GM12878 (cell line): ENCODE results near the gene MAPKAPK3. TPM values are rescaled to one million over a fixed set of nuclear protein-coding genes. Genes with fewer than 3 reads are reported as not detected.

Experiments used
- ATAC-seq: fragments of 200-7000 bp; cut with Tn5 transposase; 3 replicates; pipeline ENCODE4 v1.9.1; 2020; ENCODE audit warnings: mild to moderate bottlenecking, moderate library complexity
- BruUV-seq: library from RNA; stranded (reverse); fragments of 400-500 nt; replicated peaks from 2 replicates; lab custom pipeline; 2021; lab: Mats Ljungman, UMichigan
- CTCF ChIA-PET: fragments of 300-600 bp; sonication (Branson Sonifier 250); formaldehyde crosslinking; extraction: SDS; loops from one replicate; lab custom pipeline; 2021; ENCODE audit warnings: inconsistent platforms; lab: Yijun Ruan, JAX
- POLR2A ChIA-PET: fragments of 350-600 bp; formaldehyde crosslinking; extraction: SDS; loops from one replicate; lab custom pipeline; 2021; ENCODE audit warnings: inconsistent platforms; lab: Charles Lee
- RAD21 ChIA-PET: fragments of 300-600 bp; sonication (Branson Sonifier 250); formaldehyde crosslinking; loops from one replicate; lab custom pipeline; 2023; ENCODE audit warnings: antibody characterized with exemption; ENCODE audit not compliant: unreplicated experiment; lab: Charles Lee
- SMC1A ChIA-PET: fragments of 300-600 bp; sonication (Branson Sonifier 250); formaldehyde crosslinking; loops from one replicate; lab custom pipeline; 2023; ENCODE audit not compliant: unreplicated experiment, uncharacterized antibody; lab: Charles Lee
- DNase-seq: peaks from one replicate; pipeline ENCODE4 v3.0.0-alpha.2; 2011; ENCODE audit warnings: low read depth, low spot score
- FAIRE-seq: peaks from 3 replicates; lab custom pipeline; 2011; peaks lifted over from hg19 to GRCh38; lab: Jason Lieb, UNC
- H2AFZ ChIP-seq: 2 replicates; pipeline ENCODE4 v1.6.0; 2011; ENCODE audit warnings: low read depth, low read length, control low read depth; ENCODE audit not compliant: control insufficient read depth
- H3K27ac ChIP-seq: 2 replicates; pipeline ENCODE4 v1.5.1; 2011; ENCODE audit warnings: control low read depth; ENCODE audit not compliant: control insufficient read depth, insufficient read depth
- H3K27me3 ChIP-seq, 2 experiments: replicated peaks in 1 of 2; 2 replicates each; pipeline versions ENCODE4 v1.6.0 to v1.6.1; 2011; ENCODE audit warnings: low read length in 1 of 2; ENCODE audit not compliant: control insufficient read depth in 2 of 2, insufficient read depth in 2 of 2
- H3K36me3 ChIP-seq, 2 experiments: 2 replicates each; pipeline ENCODE4 v1.5.1; 2011; ENCODE audit warnings: low read length in 1 of 2; ENCODE audit not compliant: control insufficient read depth in 2 of 2, insufficient read depth in 2 of 2
- H3K4me1 ChIP-seq: 2 replicates; pipeline ENCODE4 v1.6.1; 2011; ENCODE audit warnings: mild to moderate bottlenecking, low read length, moderate library complexity, mixed read lengths; ENCODE audit not compliant: control insufficient read depth, insufficient read depth
- H3K4me2 ChIP-seq: 2 replicates; pipeline ENCODE4 v1.6.0; 2011; ENCODE audit warnings: control low read depth; ENCODE audit not compliant: control insufficient read depth, insufficient read depth
- H3K4me3 ChIP-seq: fragments of 200-600 bp; sonication (generic); 2 replicates; pipeline ENCODE4 v1.5.1; 2016
- H3K79me2 ChIP-seq: 2 replicates; pipeline ENCODE4 v1.6.0; 2011; ENCODE audit warnings: low read length; ENCODE audit not compliant: control insufficient read depth, insufficient read depth
- H3K9ac ChIP-seq: 2 replicates; pipeline ENCODE4 v1.8.0; 2011; ENCODE audit warnings: low read length, control low read depth, mixed read lengths; ENCODE audit not compliant: control insufficient read depth, insufficient read depth
- H3K9me3 ChIP-seq: replicated peaks from 3 replicates; pipeline ENCODE4 v1.5.1; 2011; ENCODE audit warnings: mild to moderate bottlenecking, low read length; ENCODE audit not compliant: control insufficient read depth, insufficient read depth
- H4K20me1 ChIP-seq: 2 replicates; pipeline ENCODE4 v1.6.0; 2011; ENCODE audit not compliant: control insufficient read depth, insufficient read depth
- BRCA1 ChIP-seq: IDR thresholded peaks from 2 replicates; pipeline ENCODE4 v1.6.1; 2011; ENCODE audit warnings: low read depth, low read length, improper control_type of control experiment
- CTCF ChIP-seq, 3 experiments: IDR thresholded peaks in 2 of 3; conservative IDR thresholded peaks in 1 of 3; 2 replicates each; pipeline ENCODE4 v1.5.1; 2011; ENCODE audit warnings: low read depth in 3 of 3, low read length in 3 of 3, mild to moderate bottlenecking in 3 of 3, control low read depth in 2 of 3, moderate library complexity in 2 of 3, inconsistent platforms in 1 of 3, mixed read lengths in 1 of 3; ENCODE audit not compliant: control insufficient read depth in 2 of 3, insufficient read depth in 1 of 3; ENCODE audit errors: extremely low read depth in 1 of 3
- E2F4 ChIP-seq: IDR thresholded peaks from 2 replicates; pipeline ENCODE4 v1.6.1; 2012; ENCODE audit warnings: low read depth, low read length, improper control_type of control experiment
- E2F8 ChIP-seq: fragments of 450-650 bp; IDR thresholded peaks from 2 replicates; pipeline ENCODE4 v1.6.1; 2018; ENCODE audit warnings: mild to moderate bottlenecking, low read depth, moderate library complexity; ENCODE audit not compliant: partially characterized antibody
- EGR1 ChIP-seq, 2 experiments: IDR thresholded peaks; 1 replicate in 1 of 2; 2 replicates in 1 of 2; pipeline ENCODE4 v1.6.1; 2011 to 2012; ENCODE audit warnings: low read depth in 2 of 2, low read length in 2 of 2, borderline replicate concordance in 1 of 2, mild to moderate bottlenecking in 1 of 2, moderate library complexity in 1 of 2
- GATAD2B ChIP-seq: fragments of 450-650 bp; conservative IDR thresholded peaks from 2 replicates; pipeline ENCODE4 v1.6.1; 2017; ENCODE audit warnings: low read depth, mild to moderate bottlenecking, moderate library complexity
- PML ChIP-seq: IDR thresholded peaks from 2 replicates; pipeline ENCODE4 v1.6.1; 2012; ENCODE audit warnings: low read length, inconsistent platforms
- SREBF1 ChIP-seq: IDR thresholded peaks from 2 replicates; pipeline ENCODE4 v1.6.1; 2012; ENCODE audit warnings: mild to moderate bottlenecking, low read length
- TCF12 ChIP-seq: IDR thresholded peaks from 2 replicates; pipeline ENCODE4 v1.6.1; 2011; ENCODE audit warnings: low read depth, mild to moderate bottlenecking, low read length
- TCF7 ChIP-seq: IDR thresholded peaks from 2 replicates; pipeline ENCODE4 v1.6.1; 2014; ENCODE audit warnings: antibody characterized with exemption, borderline replicate concordance
- WGBS: methylation state at CpG from one replicate; pipeline ENCODE4 v1.1.6; 2016; ENCODE audit warnings: low lambda C conversion rate; ENCODE audit not compliant: insufficient replicate concordance, insufficient coverage; ENCODE audit errors: missing lambda C conversion rate; 5-methylcytosine and 5-hydroxymethylcytosine counted together
- in situ Hi-C: fragments of 300-500 bp; cut with MboI; formaldehyde crosslinking; loops from 9 replicates; pipeline ENCODE4 v1.14.3; 2018; ENCODE audit warnings: mixed read lengths
- intact Hi-C: fragments of 100-400 bp; cut with micrococcal nuclease; formaldehyde crosslinking; loops from one replicate; pipeline ENCODE4 v1.14.2; 2022; ENCODE audit not compliant: unreplicated experiment
- polyA plus RNA-seq, 11 experiments: library from polyadenylated mRNA; depleted of rRNA in 4 of 11; unstranded in 6 of 11; stranded (reverse) in 5 of 11; fragments of >200 nt; fragmentation: Nextera tagmentation in 4 of 11; fragmentation: Illumina TruSeq in 1 of 11; extraction: Ambion mirVana in 4 of 11; extraction: Trizol in 1 of 11; gene quantifications; 1 replicate in 1 of 11; 2 replicates in 10 of 11; pipeline versions ENCODE4 v1.2.1 to v1.2.3, GENCODE V29; 2011 to 2016; ENCODE audit warnings: inconsistent platforms in 2 of 11, missing spikeins in 2 of 11, low read depth in 1 of 11
- total RNA-seq, 4 experiments: library from RNA; depleted of rRNA in 3 of 4; stranded (reverse); fragments of >200 nt in 3 of 4; fragmentation: Illumina TruSeq in 1 of 4; extraction: Trizol in 1 of 4; gene quantifications; 2 replicates each; pipeline versions ENCODE4 v1.2.1 to v1.2.3, GENCODE V29; 2013 to 2021
- TF ChIP-seq, protein P1 (sequence below): fragments of 450-650 bp; IDR thresholded peaks from 2 replicates; pipeline ENCODE4 v1.6.1; 2017; ENCODE audit warnings: mild to moderate bottlenecking

MAPKAPK3 gene
- total and polyA plus RNA-seq, 10 of the 15 experiments (the other 5 are each of a cell fraction or from before 2014, with no cell fraction given): 7.9 to 66.0 (median 39.0) TPM

GRCh38 chr3:50582083-50582482 is 34.9 kb upstream of the MAPKAPK3 start (continued):
- no peak for TF ChIP-seq CTCF (IDR thresholded peaks at IDR 0.05 in 2 of 3, conservative IDR thresholded peaks at IDR 0.05 in 1 of 3; ENCODE audit: control insufficient read depth in 2 of 3, extremely low read depth in 1 of 3, insufficient read depth in 1 of 3, low read depth in 3 of 3, low read length in 3 of 3)
- TF ChIP-seq EGR1 (IDR thresholded peaks at IDR 0.05; ENCODE audit: borderline replicate concordance in 1 of 2, low read depth in 2 of 2, low read length in 2 of 2): no peak

DNA sequence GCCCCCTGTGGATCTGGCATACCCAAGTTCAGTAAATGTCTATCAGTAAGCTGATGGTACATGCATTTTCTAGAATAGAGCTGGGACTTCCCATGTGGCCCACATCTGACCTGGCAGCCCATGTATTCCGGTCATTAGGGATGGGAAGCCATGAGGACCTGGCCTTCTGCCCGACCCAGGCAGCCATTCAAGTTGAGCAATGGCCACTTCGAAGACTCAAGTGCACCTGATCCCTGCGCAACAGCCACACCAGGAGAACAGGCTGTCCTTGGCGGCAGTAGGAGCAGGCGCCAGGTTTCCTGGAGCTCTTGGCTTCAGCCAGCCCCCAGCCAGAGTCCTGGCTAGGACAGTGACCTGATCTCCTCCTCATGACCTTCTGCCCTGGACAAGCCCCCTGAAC is 33.1 kb upstream of the MAPKAPK3 start:
- in situ Hi-C loops: no loop called here
- no peak overlapping the region for H3K4me3 ChIP-seq
- H2AFZ ChIP-seq: no peak overlapping the region
- no peak overlapping the region for H3K9ac ChIP-seq
- 71% methylated on average over 6 of the region's 6 CpGs for WGBS
- no peaks in the 10 kb centered on the region for H3K27me3 ChIP-seq
- ATAC-seq (no peak), FAIRE-seq (no peak), DNase-seq (no peak)
- ChIA-PET SMC1A (no interaction called here), RAD21 (no interaction called here), POLR2A (no interaction called here), CTCF (no interaction called here)
- no peaks in the 10 kb centered on the region for H3K36me3 ChIP-seq
- no peaks in the 10 kb centered on the region for H3K9me3 ChIP-seq
- no peak overlapping the region for H3K4me2 ChIP-seq
- peaks cover 11% of the 10 kb centered on the region for H3K4me1 ChIP-seq
- no peaks in the 10 kb centered on the region for H3K79me2 ChIP-seq
- H4K20me1 ChIP-seq: no peaks in the 10 kb centered on the region
- intact Hi-C loops: no loop called here
- no TSS peak for BruUV-seq
- H3K27ac ChIP-seq: no peak overlapping the region
- no peak for TF ChIP-seq PML
- TF ChIP-seq BRCA1: no peak
- TF ChIP-seq, protein P1, sequence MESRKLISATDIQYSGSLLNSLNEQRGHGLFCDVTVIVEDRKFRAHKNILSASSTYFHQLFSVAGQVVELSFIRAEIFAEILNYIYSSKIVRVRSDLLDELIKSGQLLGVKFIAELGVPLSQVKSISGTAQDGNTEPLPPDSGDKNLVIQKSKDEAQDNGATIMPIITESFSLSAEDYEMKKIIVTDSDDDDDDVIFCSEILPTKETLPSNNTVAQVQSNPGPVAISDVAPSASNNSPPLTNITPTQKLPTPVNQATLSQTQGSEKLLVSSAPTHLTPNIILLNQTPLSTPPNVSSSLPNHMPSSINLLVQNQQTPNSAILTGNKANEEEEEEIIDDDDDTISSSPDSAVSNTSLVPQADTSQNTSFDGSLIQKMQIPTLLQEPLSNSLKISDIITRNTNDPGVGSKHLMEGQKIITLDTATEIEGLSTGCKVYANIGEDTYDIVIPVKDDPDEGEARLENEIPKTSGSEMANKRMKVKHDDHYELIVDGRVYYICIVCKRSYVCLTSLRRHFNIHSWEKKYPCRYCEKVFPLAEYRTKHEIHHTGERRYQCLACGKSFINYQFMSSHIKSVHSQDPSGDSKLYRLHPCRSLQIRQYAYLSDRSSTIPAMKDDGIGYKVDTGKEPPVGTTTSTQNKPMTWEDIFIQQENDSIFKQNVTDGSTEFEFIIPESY: no peak
- no peak for TF ChIP-seq TCF7
- no peak for TF ChIP-seq E2F4
- TF ChIP-seq GATAD2B: no peak
- TF ChIP-seq SREBF1: no peak
- TF ChIP-seq TCF12: no peak
- no peak for TF ChIP-seq E2F8
